ENCODE measurements around the gene CD40.

- no peak for TF ChIP-seq CTCF (conservative IDR thresholded peaks at IDR 0.05; ENCODE audit: low read length)
- no peak for TF ChIP-seq EZH2phosphoT487 (IDR thresholded peaks at IDR 0.05; ENCODE audit: borderline replicate concordance)
Observed at GRCh38 chr20:46121184-46121930, 3.2 kb downstream of the CD40 start.
